T-cell (primary cell): ENCODE results near the gene ISL1. TPM values are rescaled to one million over a fixed set of nuclear protein-coding genes. Genes with fewer than 3 reads are reported as not detected.
A peak's percentile ranks its signal among the peaks of the same experiment; 100 is the strongest.

Experiments used
- ATAC-seq, 4 experiments: fragments of 200-7000 bp in 3 of 4; fragments of 150-1000 bp in 1 of 4; cut with Tn5 transposase; replicated peaks in 1 of 4; 1 replicate in 3 of 4; 2 replicates in 1 of 4; pipeline ENCODE4 v1.10.0; 2021; ENCODE audit warnings: moderate library complexity in 3 of 4, mild to moderate bottlenecking in 2 of 4, moderate number of reproducible peaks in 1 of 4
- CTCF ChIA-PET, 2 donors: fragments of 300-600 bp; sonication (Branson Sonifier 250); formaldehyde crosslinking; loops; one replicate each; lab custom pipeline; 2022; ENCODE audit warnings: antibody characterized with exemption in 2 of 2; lab: Charles Lee
- POLR2A ChIA-PET, 2 donors: fragments of 300-600 bp; sonication (Branson Sonifier 250); formaldehyde crosslinking; loops; one replicate each; lab custom pipeline; 2022; ENCODE audit warnings: antibody characterized with exemption in 2 of 2; lab: Charles Lee
- DNase-seq, 35 experiments: peaks; one replicate each; pipeline versions ENCODE4 v3.0.0 to v3.0.0-alpha.2; 2013 to 2023
- H3K27ac ChIP-seq: one replicate; pipeline ENCODE4 v1.5.1; 2013; ENCODE audit warnings: low read length
- H3K27me3 ChIP-seq, 2 experiments: replicated peaks in 1 of 2; 1 replicate in 1 of 2; 2 replicates in 1 of 2; pipeline versions ENCODE4 v1.6.1 to v1.7.0; 2013; ENCODE audit warnings: low read length in 1 of 2, mixed read lengths in 1 of 2; ENCODE audit not compliant: control insufficient read depth in 2 of 2, insufficient read depth in 2 of 2; ENCODE audit errors: extremely low read depth in 1 of 2
- H3K36me3 ChIP-seq, 2 donors: 1 replicate in 1 of 2; 2 replicates in 1 of 2; pipeline versions ENCODE4 v1.6.1 to v1.7.0; 2013; ENCODE audit warnings: low read length in 1 of 2; ENCODE audit not compliant: control insufficient read depth in 2 of 2, insufficient read depth in 1 of 2; ENCODE audit errors: extremely low read depth in 1 of 2
- H3K4me1 ChIP-seq, 2 experiments: 1 replicate in 1 of 2; 2 replicates in 1 of 2; pipeline versions ENCODE4 v1.6.1 to v1.7.0; 2013; ENCODE audit warnings: low read length in 2 of 2, mixed read lengths in 1 of 2; ENCODE audit not compliant: insufficient read depth in 2 of 2, control insufficient read depth in 1 of 2; ENCODE audit errors: extremely low read depth in 1 of 2
- H3K4me3 ChIP-seq, 2 donors: 1 replicate in 1 of 2; 2 replicates in 1 of 2; pipeline versions ENCODE4 v1.5.1 to v1.7.0; 2013; ENCODE audit warnings: mild to moderate bottlenecking in 2 of 2, low read length in 1 of 2, moderate library complexity in 1 of 2; ENCODE audit not compliant: control insufficient read depth in 1 of 2; ENCODE audit errors: extremely low read depth in 1 of 2
- H3K9me3 ChIP-seq: 2 replicates; pipeline ENCODE4 v1.7.0; 2013
- H3K27ac Mint-ChIP-seq, 2 donors: one replicate each; pipeline ENCODE4 v1.8.0; 2020 to 2021; ENCODE audit warnings: mild to moderate bottlenecking in 2 of 2, mixed read lengths in 2 of 2
- H3K27me3 Mint-ChIP-seq, 2 donors: one replicate each; pipeline ENCODE4 v1.8.0; 2021 to 2022; ENCODE audit warnings: mixed read lengths in 2 of 2
- H3K36me3 Mint-ChIP-seq: one replicate; pipeline ENCODE4 v1.8.0; 2021; ENCODE audit warnings: mixed read lengths
- H3K4me1 Mint-ChIP-seq, 3 donors: one replicate each; pipeline ENCODE4 v1.8.0; 2020 to 2022; ENCODE audit warnings: mixed read lengths in 3 of 3, mild to moderate bottlenecking in 1 of 3
- H3K4me3 Mint-ChIP-seq, 3 donors: one replicate each; pipeline ENCODE4 v1.8.0; 2020 to 2022; ENCODE audit warnings: mild to moderate bottlenecking in 3 of 3, mixed read lengths in 3 of 3, moderate library complexity in 3 of 3
- H3K9me3 Mint-ChIP-seq, 3 donors: one replicate each; pipeline ENCODE4 v1.8.0; 2020 to 2022; ENCODE audit warnings: mixed read lengths in 3 of 3
- WGBS: methylation state at CpG from one replicate; pipeline ENCODE4 v1.1.5; 2013; ENCODE audit warnings: missing lambda C conversion rate; ENCODE audit not compliant: insufficient coverage; 5-methylcytosine and 5-hydroxymethylcytosine counted together
- total RNA-seq, 35 experiments: library from RNA in 6 of 35; stranded (reverse) in 6 of 35; fragments of 120-200 nt in 1 of 35; gene quantifications; one replicate each; pipeline versions ENCODE4 v1.2.1 to v1.2.4 and lab custom pipeline; 2013 to 2026

Gene ISL1
- total RNA-seq, 5 donors from 2014 or later (not counting 1 experiment from before 2014, with no cell fraction given), result not detected

GRCh38 chr5:51379331-51379700 is 3.9 kb upstream of the ISL1 start:
- Mint-ChIP-seq H3K27me3 (peaks cover 78 to 90% of the 10 kb centered on the region in 2 donors), H3K4me3 (no peak overlapping the region), H3K27ac (no peak overlapping the region), H3K4me1 (peaks cover 7% of the 10 kb centered on the region in 3 donors), H3K36me3 (peaks cover 2% of the 10 kb centered on the region), H3K9me3 (peaks cover 2 to 9% (median 4%) of the 10 kb centered on the region in 3 donors)
- ChIA-PET CTCF (no interaction called here), POLR2A (no interaction called here)
- DNase-seq (no peak), ATAC-seq (no peak)
- Histone ChIP-seq H3K4me3 (no peak overlapping the region), H3K9me3 (no peaks in the 10 kb centered on the region), H3K27me3 (peaks cover 46 to 47% of the 10 kb centered on the region in 2 experiments), H3K27ac (no peak overlapping the region), H3K36me3 (no peaks in the 10 kb centered on the region), H3K4me1 (no peaks in the 10 kb centered on the region)
- WGBS, result 9% methylated on average over 3 of the region's 4 CpGs

DNA sequence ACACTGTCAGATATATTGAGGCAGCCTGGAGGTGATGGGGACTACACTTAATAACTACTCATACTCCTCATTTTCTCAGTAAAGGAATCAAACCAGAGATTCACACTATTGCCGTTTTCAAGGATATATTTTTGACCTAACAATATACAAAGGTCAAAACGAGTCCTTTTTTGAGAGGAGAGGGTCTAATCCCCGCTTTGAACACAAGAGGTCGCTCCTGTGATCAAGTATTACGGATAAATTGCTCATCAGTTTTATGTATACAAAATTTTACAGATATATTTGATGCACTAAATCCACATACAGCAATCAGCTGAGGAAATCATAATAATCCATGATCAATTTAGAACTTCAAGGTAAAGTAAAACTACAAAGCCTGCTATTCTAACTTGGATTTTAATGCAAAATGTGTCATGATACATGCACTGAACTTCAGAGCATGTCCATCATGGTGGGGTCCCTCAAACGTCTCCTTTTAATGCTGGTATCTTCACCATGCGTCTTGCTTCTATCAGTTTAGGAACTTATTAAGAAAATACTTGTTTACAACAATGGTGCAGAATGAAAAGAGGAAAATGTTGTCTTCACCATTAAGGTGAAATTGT is 2.5 kb upstream of the ISL1 start:
- Mint-ChIP-seq H3K4me3 (no peak overlapping the region), H3K27me3 (peaks cover 76 to 94% of the 10 kb centered on the region in 2 donors), H3K9me3 (no peaks in the 10 kb centered on the region), H3K4me1 (peaks cover 7% of the 10 kb centered on the region in 3 donors), H3K36me3 (peaks cover 2% of the 10 kb centered on the region), H3K27ac (no peak overlapping the region)
- no CpG with 5 or more reads among the region's 7 CpGs for WGBS
- Histone ChIP-seq H3K4me1 (no peaks in the 10 kb centered on the region), H3K9me3 (no peaks in the 10 kb centered on the region), H3K27me3 (peaks cover 47 to 55% of the 10 kb centered on the region in 2 experiments), H3K36me3 (no peaks in the 10 kb centered on the region), H3K27ac (no peak overlapping the region), H3K4me3 (no peak overlapping the region)
- ChIA-PET POLR2A (no interaction called here), CTCF (no interaction called here)
- DNase-seq, result peak in 1 of 35 experiments; percentile 1
- no peak for ATAC-seq

DNA sequence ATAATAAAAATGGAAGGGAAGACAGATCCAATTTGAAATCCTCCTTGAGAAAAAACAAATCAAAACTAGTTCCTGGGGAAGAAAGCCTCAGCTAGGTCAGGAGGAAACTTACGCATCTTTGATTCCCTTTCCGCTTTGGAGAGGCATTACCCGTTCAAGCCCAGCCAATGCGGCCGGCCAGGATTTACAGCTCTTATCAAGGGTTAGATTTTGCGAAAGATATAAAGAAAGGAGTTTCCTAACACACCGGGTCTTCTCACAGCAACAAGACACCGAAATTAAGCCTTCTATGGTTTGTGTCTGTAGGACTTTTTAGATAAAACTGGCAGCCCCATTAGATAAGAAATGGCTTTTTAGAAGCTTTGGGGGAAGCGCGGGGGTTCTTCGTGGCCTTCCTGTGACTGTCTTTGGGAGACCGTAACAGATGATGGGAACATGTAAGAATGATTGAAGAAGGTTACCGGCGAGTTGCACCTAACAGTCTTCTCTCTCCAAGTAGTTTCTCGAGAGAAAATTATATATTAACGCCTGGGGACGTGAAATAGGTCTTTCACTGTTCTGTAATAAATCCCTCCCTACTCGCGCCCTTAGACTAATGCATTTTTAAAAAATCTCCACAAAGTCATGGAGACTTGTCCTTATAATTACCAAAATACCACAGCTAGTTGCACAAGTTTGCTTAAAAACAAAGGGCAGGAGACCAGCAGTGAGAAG is 1.3 kb upstream of the ISL1 start:
- no peak overlapping the region for H3K4me3 ChIP-seq
- Mint-ChIP-seq H3K9me3 (no peaks in the 10 kb centered on the region), H3K27me3 (peaks cover 72 to 100% of the 10 kb centered on the region in 2 donors), H3K4me1 (peaks cover 7% of the 10 kb centered on the region in 3 donors), H3K27ac (peak overlapping the region in 1 of 2 donors; percentile 25), H3K36me3 (peaks cover 2% of the 10 kb centered on the region), H3K4me3 (no peak overlapping the region)
- no peaks in the 10 kb centered on the region for H3K4me1 ChIP-seq
- WGBS, result no CpG with 5 or more reads among the region's 19 CpGs
- ChIA-PET POLR2A (no interaction called here), CTCF (no interaction called here)
- H3K9me3 ChIP-seq, result no peaks in the 10 kb centered on the region
- H3K36me3 ChIP-seq, result no peaks in the 10 kb centered on the region
- no peak for DNase-seq
- no peak overlapping the region for H3K27ac ChIP-seq
- ATAC-seq, result no peak
- H3K27me3 ChIP-seq, result peaks cover 42 to 65% of the 10 kb centered on the region in 2 experiments

GRCh38 chr5:51382521-51383130 is 622 bp upstream of the ISL1 start:
- no peak for ATAC-seq
- Mint-ChIP-seq H3K27me3 (peaks cover 69 to 100% of the 10 kb centered on the region in 2 donors), H3K36me3 (peaks cover 2% of the 10 kb centered on the region), H3K9me3 (no peaks in the 10 kb centered on the region), H3K4me3 (no peak overlapping the region), H3K4me1 (peaks cover 7% of the 10 kb centered on the region in 3 donors), H3K27ac (no peak overlapping the region)
- H3K36me3 ChIP-seq, result no peaks in the 10 kb centered on the region
- no peaks in the 10 kb centered on the region for H3K4me1 ChIP-seq
- H3K4me3 ChIP-seq, result no peak overlapping the region
- H3K9me3 ChIP-seq, result no peaks in the 10 kb centered on the region
- ChIA-PET CTCF (no interaction called here), POLR2A (no interaction called here)
- DNase-seq, result no peak
- H3K27me3 ChIP-seq, result peaks cover 42 to 68% of the 10 kb centered on the region in 2 experiments
- 6% methylated on average over 22 of the region's 45 CpGs for WGBS
- no peak overlapping the region for H3K27ac ChIP-seq

DNA sequence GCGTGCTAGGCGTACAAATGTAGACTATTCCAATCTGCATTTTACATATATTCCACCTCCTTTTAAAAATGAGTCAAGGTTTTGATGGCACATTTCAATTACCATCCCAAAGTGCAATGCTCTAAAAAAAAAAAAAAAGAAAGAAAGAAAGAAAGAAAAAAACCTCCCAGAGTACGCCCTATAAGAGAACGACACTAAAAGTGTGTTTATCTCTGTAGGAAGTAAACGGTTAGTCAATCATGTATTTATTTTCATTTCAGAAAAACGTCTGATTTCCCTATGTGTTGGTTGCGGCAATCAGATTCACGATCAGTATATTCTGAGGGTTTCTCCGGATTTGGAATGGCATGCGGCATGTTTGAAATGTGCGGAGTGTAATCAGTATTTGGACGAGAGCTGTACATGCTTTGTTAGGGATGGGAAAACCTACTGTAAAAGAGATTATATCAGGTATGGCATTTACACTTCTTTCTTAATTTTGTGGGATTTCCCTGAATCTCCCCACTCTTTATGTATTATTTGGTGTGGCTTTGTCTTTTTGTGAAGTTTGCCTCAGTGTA is 1.1 kb downstream of the ISL1 start:
- H3K27ac Mint-ChIP-seq, result no peak overlapping the region
- no CpG with 5 or more reads among the region's 12 CpGs for WGBS

DNA sequence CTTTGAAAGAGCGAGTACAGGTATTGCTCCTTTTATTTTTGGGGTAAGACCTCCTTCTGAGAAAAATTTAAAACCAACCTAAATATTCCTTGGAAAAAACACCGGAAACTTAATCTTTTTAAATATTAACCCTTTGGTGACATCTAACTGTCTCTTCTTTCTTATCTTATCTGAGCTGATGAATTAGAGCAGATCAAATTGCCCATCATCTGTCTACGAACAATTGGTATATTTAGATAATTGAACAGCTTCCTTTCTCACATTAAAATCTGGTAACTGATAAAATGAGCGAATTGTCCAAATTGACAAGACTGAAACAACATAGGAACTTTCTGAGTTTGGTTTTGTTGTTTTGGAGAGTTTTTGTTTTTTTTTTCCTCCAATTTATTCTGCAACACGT is 2.0 kb downstream of the ISL1 start:
- DNase-seq (no peak), ATAC-seq (no peak)
- Mint-ChIP-seq H3K9me3 (no peaks in the 10 kb centered on the region), H3K36me3 (no peaks in the 10 kb centered on the region), H3K4me1 (peaks cover 2 to 7% (median 2%) of the 10 kb centered on the region in 3 donors), H3K4me3 (no peak overlapping the region), H3K27ac (no peak overlapping the region), H3K27me3 (peaks cover 58 to 94% of the 10 kb centered on the region in 2 donors)
- ChIA-PET POLR2A (interaction anchor here in 1 of 2 donors (0.6 kb wide), 1 partner anchor 10 kb away, joined by 3 read pairs; no protein-coding TSS in a partner anchor), CTCF (interaction anchor here in 1 of 2 donors (0.6 kb wide), 1 partner anchor 422 kb away, joined by 3 read pairs; no protein-coding TSS in a partner anchor)
- Histone ChIP-seq H3K4me1 (no peaks in the 10 kb centered on the region), H3K9me3 (no peaks in the 10 kb centered on the region), H3K27ac (no peak overlapping the region), H3K27me3 (peaks cover 48 to 59% of the 10 kb centered on the region in 2 experiments), H3K4me3 (no peak overlapping the region), H3K36me3 (no peaks in the 10 kb centered on the region)
- no CpG with 5 or more reads among the region's 5 CpGs for WGBS

More for the DNA sequence above, 1.1 kb downstream of the ISL1 start:
- Histone ChIP-seq H3K36me3 (no peaks in the 10 kb centered on the region), H3K27me3 (peaks cover 40 to 66% of the 10 kb centered on the region in 2 experiments), H3K27ac (no peak overlapping the region), H3K4me1 (no peaks in the 10 kb centered on the region), H3K9me3 (no peaks in the 10 kb centered on the region), H3K4me3 (no peak overlapping the region)
- ATAC-seq (no peak), DNase-seq (no peak)
- H3K9me3 Mint-ChIP-seq, result no peaks in the 10 kb centered on the region
- CTCF ChIA-PET, result no interaction called here
- POLR2A ChIA-PET, result no interaction called here
- no peaks in the 10 kb centered on the region for H3K36me3 Mint-ChIP-seq
- peaks cover 66 to 99% of the 10 kb centered on the region in 2 donors for H3K27me3 Mint-ChIP-seq
- H3K4me3 Mint-ChIP-seq, result no peak overlapping the region
- H3K4me1 Mint-ChIP-seq, result peaks cover 2 to 7% (median 2%) of the 10 kb centered on the region in 3 donors
